HepG2 (cell line): ENCODE data around the gene TICAM2. TPM values are rescaled to one million over a fixed set of nuclear protein-coding genes. Genes with fewer than 3 reads are reported as not detected.
A peak's percentile ranks its signal among the peaks of the same experiment; 100 is the strongest.

Source experiments
- ATF6 ChIP-seq: sonication (generic); formaldehyde crosslinking; conservative IDR thresholded peaks from 2 replicates; pipeline ENCODE4 v1.4.0; 2020; ENCODE audit warnings: missing genetic modification reagents
- GABPB1 ChIP-seq: IDR thresholded peaks from 2 replicates; pipeline ENCODE4 v1.6.1; 2016; ENCODE audit warnings: mild to moderate bottlenecking, missing genetic modification reagents, moderate library complexity, missing compliant biosample characterization
- HMGXB3 ChIP-seq: sonication (generic); formaldehyde crosslinking; IDR thresholded peaks from 2 replicates; pipeline ENCODE4 v1.4.0; 2020; ENCODE audit warnings: missing genetic modification reagents, borderline replicate concordance
- JUN ChIP-seq: sonication (generic); formaldehyde crosslinking; IDR thresholded peaks from 2 replicates; pipeline ENCODE4 v1.4.0; 2020; ENCODE audit warnings: mild to moderate bottlenecking, missing genetic modification reagents
- MIXL1 ChIP-seq: IDR thresholded peaks from 2 replicates; pipeline ENCODE4 v1.6.1; 2016
- PATZ1 ChIP-seq: sonication (generic); formaldehyde crosslinking; IDR thresholded peaks from 2 replicates; pipeline ENCODE4 v1.4.0; 2020; ENCODE audit warnings: missing genetic modification reagents
- RARA ChIP-seq: IDR thresholded peaks from 2 replicates; pipeline ENCODE4 v1.6.1; 2016; ENCODE audit warnings: missing genetic modification reagents, missing compliant biosample characterization
- REL ChIP-seq: sonication (generic); formaldehyde crosslinking; conservative IDR thresholded peaks from 2 replicates; pipeline ENCODE4 v1.8.0; 2022; ENCODE audit warnings: mild to moderate bottlenecking, missing genetic modification reagents, moderate library complexity
- REXO4 ChIP-seq: sonication (generic); formaldehyde crosslinking; IDR thresholded peaks from 2 replicates; pipeline ENCODE4 v1.8.0; 2022; ENCODE audit warnings: missing genetic modification reagents, mild to moderate bottlenecking, borderline replicate concordance
- RFX3 ChIP-seq: IDR thresholded peaks from 2 replicates; pipeline ENCODE4 v1.6.1; 2016; ENCODE audit warnings: missing biosample characterization, missing genetic modification reagents
- TCF7 ChIP-seq: sonication (generic); IDR thresholded peaks from 2 replicates; pipeline ENCODE4 v1.6.1; 2016; ENCODE audit warnings: antibody characterized with exemption, low read depth
- ZBTB3 ChIP-seq: sonication (generic); formaldehyde crosslinking; IDR thresholded peaks from 2 replicates; pipeline ENCODE4 v1.4.0; 2020; ENCODE audit warnings: low read depth, mild to moderate bottlenecking, moderate library complexity, missing genetic modification reagents, borderline replicate concordance
- ZBTB46 ChIP-seq: sonication (generic); formaldehyde crosslinking; IDR thresholded peaks from 2 replicates; pipeline ENCODE4 v1.4.0; 2020; ENCODE audit warnings: mild to moderate bottlenecking, missing genetic modification reagents, borderline replicate concordance
- ZNF747 ChIP-seq: sonication (generic); formaldehyde crosslinking; IDR thresholded peaks from 2 replicates; pipeline ENCODE4 v1.8.1; 2023; ENCODE audit warnings: missing genetic modification reagents, mild to moderate bottlenecking, borderline replicate concordance
- polyA plus RNA-seq, 8 experiments: library from polyadenylated mRNA; depleted of rRNA in 3 of 8; stranded (reverse) in 7 of 8; unstranded in 1 of 8; fragments of >200 nt; fragmentation: Illumina TruSeq in 4 of 8; extraction: Trizol in 4 of 8; gene quantifications; 2 replicates each; pipeline versions ENCODE4 v1.2.1 to v1.2.3, GENCODE V29; 2011 to 2016; ENCODE audit warnings: low read depth in 4 of 8, missing spikeins in 1 of 8, mixed read lengths in 1 of 8; ENCODE audit not compliant: insufficient read depth in 1 of 8
- total RNA-seq, 5 experiments: library from RNA; depleted of rRNA; stranded (reverse); fragments of >200 nt; fragmentation: Illumina TruSeq; extraction: Trizol; gene quantifications; 2 replicates each; pipeline ENCODE4 v1.2.3, GENCODE V29; 2016; ENCODE audit warnings: low read depth in 1 of 5
- TF ChIP-seq, protein P1 (sequence below): sonication (generic); formaldehyde crosslinking; conservative IDR thresholded peaks from 2 replicates; pipeline ENCODE4 v1.4.0; 2020; ENCODE audit warnings: missing genetic modification reagents

Gene TICAM2
- total and polyA plus RNA-seq, 2 of the 13 experiments (the other 11 are each of a cell fraction or from before 2014, with no cell fraction given), result 0.04 TPM; not detected in 1

DNA sequence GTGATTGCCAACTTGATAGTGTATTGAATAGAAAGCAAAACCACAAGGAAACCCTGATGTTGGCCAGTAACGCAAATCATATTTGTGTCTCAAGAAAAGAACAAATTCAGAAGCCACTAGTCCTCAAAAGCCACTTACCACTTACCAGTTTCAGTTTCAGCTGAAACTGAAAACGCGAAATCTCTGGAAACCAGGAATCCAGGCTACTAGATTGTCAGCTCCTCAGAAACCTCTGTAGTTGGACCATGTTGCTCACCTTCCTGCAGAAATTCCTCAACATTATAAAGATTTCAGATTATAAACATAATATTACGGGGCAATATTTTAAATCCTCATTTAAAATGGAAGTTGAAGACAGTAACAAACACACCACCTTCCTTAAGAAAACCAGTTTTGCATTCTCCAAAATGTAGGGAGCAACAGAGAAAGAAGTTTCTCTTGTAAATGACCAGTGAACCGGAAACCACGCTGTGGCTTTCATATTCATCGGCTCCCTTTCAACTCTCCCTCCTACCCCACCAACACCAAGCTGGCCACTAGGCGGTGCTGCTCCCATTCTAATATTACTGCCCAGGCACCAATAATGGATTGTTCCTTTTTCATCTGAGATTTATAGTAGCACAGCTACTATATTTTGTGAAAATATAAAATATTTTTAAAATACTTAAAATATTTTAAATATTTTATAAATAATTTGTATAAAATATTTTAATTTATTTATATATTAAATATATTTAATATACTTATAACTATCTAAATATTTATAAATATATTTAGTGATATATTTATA is 32.3 kb upstream of the TICAM2 start (continued):
- no peak for TF ChIP-seq HMGXB3 (CRISPR knock-in tag)
- peak; percentile 19; the same call in 1 of the 2 replicates for TF ChIP-seq PATZ1 (CRISPR knock-in tag)
- TF ChIP-seq, protein P1, sequence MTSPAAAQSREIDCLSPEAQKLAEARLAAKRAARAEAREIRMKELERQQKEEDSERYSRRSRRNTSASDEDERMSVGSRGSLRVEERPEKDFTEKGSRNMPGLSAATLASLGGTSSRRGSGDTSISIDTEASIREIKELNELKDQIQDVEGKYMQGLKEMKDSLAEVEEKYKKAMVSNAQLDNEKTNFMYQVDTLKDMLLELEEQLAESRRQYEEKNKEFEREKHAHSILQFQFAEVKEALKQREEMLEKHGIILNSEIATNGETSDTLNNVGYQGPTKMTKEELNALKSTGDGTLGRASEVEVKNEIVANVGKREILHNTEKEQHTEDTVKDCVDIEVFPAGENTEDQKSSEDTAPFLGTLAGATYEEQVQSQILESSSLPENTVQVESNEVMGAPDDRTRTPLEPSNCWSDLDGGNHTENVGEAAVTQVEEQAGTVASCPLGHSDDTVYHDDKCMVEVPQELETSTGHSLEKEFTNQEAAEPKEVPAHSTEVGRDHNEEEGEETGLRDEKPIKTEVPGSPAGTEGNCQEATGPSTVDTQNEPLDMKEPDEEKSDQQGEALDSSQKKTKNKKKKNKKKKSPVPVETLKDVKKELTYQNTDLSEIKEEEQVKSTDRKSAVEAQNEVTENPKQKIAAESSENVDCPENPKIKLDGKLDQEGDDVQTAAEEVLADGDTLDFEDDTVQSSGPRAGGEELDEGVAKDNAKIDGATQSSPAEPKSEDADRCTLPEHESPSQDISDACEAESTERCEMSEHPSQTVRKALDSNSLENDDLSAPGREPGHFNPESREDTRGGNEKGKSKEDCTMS (CRISPR knock-in tag), result no peak
- peak; percentile 87 for TF ChIP-seq TCF7
- no peak for TF ChIP-seq ZNF747
- TF ChIP-seq ZBTB46 (CRISPR knock-in tag), result no peak
- no peak for TF ChIP-seq JUN (CRISPR knock-in tag)
- TF ChIP-seq REL (CRISPR knock-in tag), result no peak
- no peak for TF ChIP-seq ZBTB3 (CRISPR knock-in tag)
- TF ChIP-seq MIXL1 (CRISPR knock-in tag), result 0 out of 2 replicates have a peak, but pooled peaks have one; percentile 50
- no peak for TF ChIP-seq RFX3 (CRISPR knock-in tag)
- TF ChIP-seq ATF6, result no peak
- TF ChIP-seq RARA, result no peak
- peak; percentile 61; the same call in 1 of the 2 replicates for TF ChIP-seq GABPB1
- TF ChIP-seq REXO4, result no peak
